Hepatocyte (in vitro differentiated cells): ENCODE results near the gene SLC25A13. TPM values are rescaled to one million over a fixed set of nuclear protein-coding genes. Genes with fewer than 3 reads are reported as not detected.

Experiments
- DNase-seq: peaks from one replicate; pipeline ENCODE4 v3.0.0-alpha.2; 2016; ENCODE audit warnings: low spot score
- H2AFZ ChIP-seq: fragments of 200-600 bp; sonication (generic); 2 replicates; pipeline ENCODE4 v1.6.0; 2016; ENCODE audit warnings: antibody characterized with exemption, mild to moderate bottlenecking
- H3K27ac ChIP-seq: fragments of 200-600 bp; sonication (generic); 2 replicates; pipeline ENCODE4 v1.5.1; 2016; ENCODE audit warnings: mild to moderate bottlenecking
- H3K27me3 ChIP-seq: fragments of 200-600 bp; sonication (generic); 2 replicates; pipeline ENCODE4 v1.6.1; 2016
- H3K36me3 ChIP-seq: fragments of 200-600 bp; sonication (generic); replicated peaks from 2 replicates; pipeline ENCODE4 v1.5.1; 2016; ENCODE audit warnings: low read depth; ENCODE audit not compliant: insufficient read depth
- H3K4me1 ChIP-seq: fragments of 200-600 bp; sonication (generic); 2 replicates; pipeline ENCODE4 v1.5.1; 2016; ENCODE audit warnings: mild to moderate bottlenecking, moderate library complexity; ENCODE audit not compliant: insufficient read depth
- H3K4me2 ChIP-seq: fragments of 200-600 bp; sonication (generic); 2 replicates; pipeline ENCODE4 v1.6.0; 2016
- H3K4me3 ChIP-seq: fragments of 200-600 bp; sonication (generic); 2 replicates; pipeline ENCODE4 v1.5.1; 2016; ENCODE audit warnings: mild to moderate bottlenecking
- H3K79me2 ChIP-seq: fragments of 200-600 bp; sonication (generic); 2 replicates; pipeline ENCODE4 v1.6.0; 2017; ENCODE audit warnings: mild to moderate bottlenecking
- H3K9me2 ChIP-seq: fragments of 200-600 bp; sonication (generic); replicated peaks from 2 replicates; pipeline ENCODE4 v1.6.0; 2017; ENCODE audit warnings: mild to moderate bottlenecking; ENCODE audit not compliant: insufficient read depth
- H3K9me3 ChIP-seq: fragments of 200-600 bp; sonication (generic); 2 replicates; pipeline ENCODE4 v1.5.1; 2016; ENCODE audit warnings: low read depth, mild to moderate bottlenecking
- H4K20me1 ChIP-seq: fragments of 200-600 bp; sonication (generic); 2 replicates; pipeline ENCODE4 v1.6.0; 2016; ENCODE audit warnings: mild to moderate bottlenecking; ENCODE audit not compliant: insufficient read depth, poor library complexity, severe bottlenecking
- EZH2 ChIP-seq: fragments of 200-600 bp; sonication (generic); IDR thresholded peaks from 2 replicates; pipeline ENCODE4 v1.6.1; 2016; ENCODE audit warnings: antibody characterized with exemption, mild to moderate bottlenecking, borderline replicate concordance
- EZH2phosphoT487 ChIP-seq: fragments of 200-600 bp; sonication (generic); IDR thresholded peaks from one replicate; pipeline ENCODE4 v1.6.1; 2018; ENCODE audit warnings: antibody characterized with exemption, mild to moderate bottlenecking, low read depth, moderate library complexity; ENCODE audit not compliant: unreplicated experiment, severe bottlenecking
- WGBS: methylation state at CpG from one replicate; pipeline ENCODE4 v1.1.6; 2016; ENCODE audit warnings: low lambda C conversion rate; ENCODE audit errors: missing lambda C conversion rate; 5-methylcytosine and 5-hydroxymethylcytosine counted together
- polyA plus RNA-seq: library from polyadenylated mRNA; unstranded; fragments of >200 nt; fragmentation: Nextera tagmentation; extraction: Ambion mirVana; gene quantifications from 2 replicates; pipeline ENCODE4 v1.2.1, GENCODE V29; 2016
- total RNA-seq: library from RNA; depleted of rRNA; stranded (reverse); fragments of >200 nt; gene quantifications from 2 replicates; pipeline ENCODE4 v1.2.3, GENCODE V29; 2014
- TF ChIP-seq, protein P1 (sequence below): fragments of 200-600 bp; sonication (generic); IDR thresholded peaks from 2 replicates; pipeline ENCODE4 v1.5.1; 2016; ENCODE audit warnings: antibody characterized with exemption, mild to moderate bottlenecking; ENCODE audit not compliant: poor library complexity

Gene SLC25A13
- total and polyA plus RNA-seq, 2 experiments from 2014 or later, result 37.5 to 55.1 TPM

DNA sequence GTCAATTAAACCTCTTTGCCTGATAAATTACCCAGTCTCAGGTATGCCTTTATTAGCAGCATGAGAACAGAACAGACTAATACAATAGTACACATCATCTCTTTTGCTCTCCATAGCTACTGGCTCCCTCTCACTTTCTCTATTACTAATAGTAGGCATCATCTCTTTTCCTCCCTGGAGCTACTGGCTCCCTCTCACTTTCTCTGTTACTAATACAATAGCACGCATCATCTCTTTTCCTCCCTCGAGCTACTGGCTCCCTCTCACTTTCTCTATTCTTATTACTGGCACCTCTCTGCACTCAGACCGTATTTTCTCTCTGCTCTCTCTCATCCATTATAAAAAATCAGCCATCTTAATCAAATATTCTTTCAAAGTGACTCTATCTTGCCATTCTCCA lies 37.1 kb downstream of the SLC25A13 start:
- Histone ChIP-seq H3K4me1 (no peaks in the 10 kb centered on the region), H4K20me1 (no peaks in the 10 kb centered on the region), H3K9me3 (no peaks in the 10 kb centered on the region), H3K9me2 (no peaks in the 10 kb centered on the region), H3K36me3 (no peaks in the 10 kb centered on the region), H3K27ac (no peak overlapping the region), H3K4me3 (no peak overlapping the region), H2AFZ (no peak overlapping the region), H3K79me2 (peaks cover 75% of the 10 kb centered on the region), H3K4me2 (no peak overlapping the region), H3K27me3 (no peaks in the 10 kb centered on the region)
- TF ChIP-seq EZH2phosphoT487, result no peak
- TF ChIP-seq EZH2, result no peak
- TF ChIP-seq, protein P1, sequence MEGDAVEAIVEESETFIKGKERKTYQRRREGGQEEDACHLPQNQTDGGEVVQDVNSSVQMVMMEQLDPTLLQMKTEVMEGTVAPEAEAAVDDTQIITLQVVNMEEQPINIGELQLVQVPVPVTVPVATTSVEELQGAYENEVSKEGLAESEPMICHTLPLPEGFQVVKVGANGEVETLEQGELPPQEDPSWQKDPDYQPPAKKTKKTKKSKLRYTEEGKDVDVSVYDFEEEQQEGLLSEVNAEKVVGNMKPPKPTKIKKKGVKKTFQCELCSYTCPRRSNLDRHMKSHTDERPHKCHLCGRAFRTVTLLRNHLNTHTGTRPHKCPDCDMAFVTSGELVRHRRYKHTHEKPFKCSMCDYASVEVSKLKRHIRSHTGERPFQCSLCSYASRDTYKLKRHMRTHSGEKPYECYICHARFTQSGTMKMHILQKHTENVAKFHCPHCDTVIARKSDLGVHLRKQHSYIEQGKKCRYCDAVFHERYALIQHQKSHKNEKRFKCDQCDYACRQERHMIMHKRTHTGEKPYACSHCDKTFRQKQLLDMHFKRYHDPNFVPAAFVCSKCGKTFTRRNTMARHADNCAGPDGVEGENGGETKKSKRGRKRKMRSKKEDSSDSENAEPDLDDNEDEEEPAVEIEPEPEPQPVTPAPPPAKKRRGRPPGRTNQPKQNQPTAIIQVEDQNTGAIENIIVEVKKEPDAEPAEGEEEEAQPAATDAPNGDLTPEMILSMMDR, result no peak
- WGBS, result 89% methylated on average over 3 of the region's 3 CpGs
- no peak for DNase-seq

DNA sequence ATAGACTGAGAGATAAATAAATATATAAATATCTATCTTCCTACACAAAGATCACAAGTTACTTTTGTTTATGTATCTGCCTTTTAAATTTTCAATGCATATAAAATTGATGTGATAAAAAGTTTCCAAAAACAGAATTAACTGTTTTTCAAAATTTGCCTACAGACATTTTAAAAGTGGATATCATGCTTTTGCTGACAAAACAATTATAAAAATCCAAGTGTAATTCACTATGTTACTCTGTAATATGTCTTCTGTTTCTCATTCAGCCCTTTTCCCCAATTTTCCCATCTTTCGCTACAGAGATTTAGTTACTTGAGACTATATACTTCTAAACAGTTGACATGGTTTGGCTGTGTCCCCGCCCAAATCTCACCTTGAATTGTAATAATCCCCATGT lies 37.7 kb downstream of the SLC25A13 start:
- WGBS, result 100% methylated on average over 2 of the region's 2 CpGs
- Histone ChIP-seq H3K4me3 (no peak overlapping the region), H3K9me2 (no peaks in the 10 kb centered on the region), H3K36me3 (no peaks in the 10 kb centered on the region), H3K79me2 (peaks cover 75% of the 10 kb centered on the region), H3K4me2 (no peak overlapping the region), H4K20me1 (no peaks in the 10 kb centered on the region), H3K9me3 (no peaks in the 10 kb centered on the region), H3K4me1 (no peaks in the 10 kb centered on the region), H2AFZ (no peak overlapping the region), H3K27me3 (no peaks in the 10 kb centered on the region), H3K27ac (no peak overlapping the region)
- TF ChIP-seq, protein P1, result no peak
- no peak for TF ChIP-seq EZH2
- no peak for DNase-seq

DNA sequence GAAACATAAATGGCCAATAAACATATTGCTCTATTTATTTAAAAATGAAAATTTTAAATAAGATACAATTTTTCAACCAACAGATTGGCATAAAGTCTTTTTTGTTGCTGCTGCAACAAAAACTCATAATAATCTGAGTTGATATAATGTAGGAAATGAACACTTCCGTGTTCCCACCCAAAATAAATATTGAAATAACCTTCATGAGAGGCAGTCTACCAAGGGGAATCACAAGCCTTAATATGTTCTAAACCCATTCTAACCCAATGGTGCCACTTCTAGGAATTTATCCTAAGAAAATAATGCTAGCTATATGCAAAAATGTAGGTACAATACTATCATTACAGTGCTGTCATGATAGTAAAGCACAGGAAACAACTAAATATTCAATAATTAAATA lies 39.1 kb downstream of the SLC25A13 start:
- H3K4me2 ChIP-seq, result no peak overlapping the region
- no peaks in the 10 kb centered on the region for H3K4me1 ChIP-seq
- WGBS, result 83% methylated on average over 1 of the region's 1 CpG

More for the DNA sequence above, 39.1 kb downstream of the SLC25A13 start:
- DNase-seq, result no peak
- Histone ChIP-seq H3K4me3 (no peak overlapping the region), H4K20me1 (no peaks in the 10 kb centered on the region), H3K9me3 (no peaks in the 10 kb centered on the region), H2AFZ (no peak overlapping the region), H3K36me3 (no peaks in the 10 kb centered on the region), H3K27ac (no peak overlapping the region), H3K9me2 (no peaks in the 10 kb centered on the region), H3K27me3 (no peaks in the 10 kb centered on the region), H3K79me2 (peaks cover 68% of the 10 kb centered on the region)
- TF ChIP-seq, protein P1, result no peak
- TF ChIP-seq EZH2, result no peak
- TF ChIP-seq EZH2phosphoT487, result no peak
